Thymus (tissue), 11 donors: ENCODE data around the gene CYS1. TPM values are rescaled to one million over a fixed set of nuclear protein-coding genes. Genes with fewer than 3 reads are reported as not detected.
"Not testable (repeated sequence)": the region's sequence is repeated elsewhere in the genome, so short reads cannot be mapped to it uniquely, and the experiment has no call there.

ENCODE experiments used
- DNase-seq, 9 donors: peaks; one replicate each; pipeline ENCODE4 v3.0.0-alpha.2; 2013; ENCODE audit warnings: low spot score in 9 of 9, low read depth in 6 of 9, missing footprints in 1 of 9
- H3K27ac ChIP-seq, 2 donors: one replicate each; pipeline ENCODE4 v1.5.1; 2013; ENCODE audit warnings: control low read depth in 1 of 2, low read depth in 1 of 2, low read length in 1 of 2, mild to moderate bottlenecking in 1 of 2, moderate library complexity in 1 of 2
- H3K27me3 ChIP-seq, 2 donors: one replicate each; pipeline ENCODE4 v1.5.1; 2013; ENCODE audit warnings: low read length in 1 of 2; ENCODE audit not compliant: control insufficient read depth in 2 of 2, insufficient read depth in 1 of 2
- H3K36me3 ChIP-seq, 2 donors: one replicate each; pipeline ENCODE4 v1.5.1; 2013; ENCODE audit warnings: low read length in 1 of 2, mild to moderate bottlenecking in 1 of 2, moderate library complexity in 1 of 2; ENCODE audit not compliant: control insufficient read depth in 2 of 2, insufficient read depth in 2 of 2
- H3K4me1 ChIP-seq, 2 donors: one replicate each; pipeline ENCODE4 v1.5.1; 2013; ENCODE audit warnings: low read length in 2 of 2; ENCODE audit not compliant: control insufficient read depth in 2 of 2, insufficient read depth in 2 of 2
- H3K4me3 ChIP-seq, 2 donors: one replicate each; pipeline ENCODE4 v1.5.1; 2013; ENCODE audit warnings: low read length in 2 of 2, control low read depth in 1 of 2, mild to moderate bottlenecking in 1 of 2
- H3K9me3 ChIP-seq, 2 donors: one replicate each; pipeline ENCODE4 v1.5.1; 2013; ENCODE audit warnings: low read length in 1 of 2, mild to moderate bottlenecking in 1 of 2; ENCODE audit not compliant: control insufficient read depth in 2 of 2, insufficient read depth in 1 of 2
- WGBS: extraction: QIAGEN DNeasy Blood & Tissue Kit; methylation state at CpG from one replicate; pipeline ENCODE4 v1.1.7; 2013; 5-methylcytosine and 5-hydroxymethylcytosine counted together
- polyA plus RNA-seq: library from polyadenylated mRNA; stranded (reverse); fragments of 200-250 nt; gene quantifications from one replicate; pipeline ENCODE4 v1.2.3, GENCODE V29; 2013
- total RNA-seq: library from RNA; stranded (reverse); fragments of 120-200 nt; gene quantifications from one replicate; pipeline ENCODE4 v1.2.4, GENCODE V29; 2013
- donor health status: healthy.

CYS1 gene
- total and polyA plus RNA-seq, 2 donors = 0.19 to 0.30 TPM

GRCh38 chr2:10017313-10017941, 62.8 kb downstream of the CYS1 start:
- Histone ChIP-seq H3K9me3 (peaks cover 9 to 27% of the 10 kb centered on the region in 2 donors), H3K36me3 (no peaks in the 10 kb centered on the region), H3K4me1 (no peaks in the 10 kb centered on the region), H3K27ac (no peak overlapping the region), H3K27me3 (peaks cover 0 to 4% of the 10 kb centered on the region in 2 donors), H3K4me3 (no peak overlapping the region)
- DNase-seq = no peak
- 95% methylated on average over 5 of the region's 5 CpGs for WGBS

GRCh38 chr2:10016802-10017258, 63.4 kb downstream of the CYS1 start:
- Histone ChIP-seq H3K27me3 (peaks cover 0 to 4% of the 10 kb centered on the region in 2 donors), H3K27ac (no peak overlapping the region), H3K36me3 (no peaks in the 10 kb centered on the region), H3K4me1 (no peaks in the 10 kb centered on the region), H3K9me3 (peaks cover 9 to 33% of the 10 kb centered on the region in 2 donors), H3K4me3 (no peak overlapping the region)
- WGBS = 94% methylated on average over 8 of the region's 8 CpGs
- DNase-seq = no peak

- Histone ChIP-seq H3K27me3 (peaks cover 0 to 4% of the 10 kb centered on the region in 2 donors), H3K4me1 (no peaks in the 10 kb centered on the region), H3K4me3 (no peak overlapping the region), H3K36me3 (no peaks in the 10 kb centered on the region), H3K9me3 (peaks cover 12 to 39% of the 10 kb centered on the region in 2 donors), H3K27ac (no peak overlapping the region)
- WGBS = 97% methylated on average over 35 of the region's 35 CpGs
- DNase-seq = no peak
Observed at GRCh38 chr2:10016001-10016801, 64.0 kb downstream of the CYS1 start.

- not testable (repeated sequence) for H3K4me3 ChIP-seq, DNase-seq, H3K27me3 ChIP-seq, H3K36me3 ChIP-seq, H3K4me1 ChIP-seq, H3K27ac ChIP-seq
- peaks cover 13 to 45% of the 10 kb centered on the region in 2 donors for H3K9me3 ChIP-seq
- 98% methylated on average over 44 of the region's 44 CpGs for WGBS
Observed at GRCh38 chr2:10015376-10015989, 64.7 kb downstream of the CYS1 start.

- Histone ChIP-seq H3K36me3 (no peaks in the 10 kb centered on the region), H3K4me3 (no peak overlapping the region), H3K4me1 (no peaks in the 10 kb centered on the region), H3K27ac (no peak overlapping the region), H3K9me3 (peaks cover 13 to 45% of the 10 kb centered on the region in 2 donors), H3K27me3 (peaks cover 0 to 4% of the 10 kb centered on the region in 2 donors)
- no peak for DNase-seq
- WGBS = 98% methylated on average over 42 of the region's 42 CpGs
Observed at GRCh38 chr2:10014418-10015190, 65.6 kb downstream of the CYS1 start.

GRCh38 chr2:10013651-10014417, 66.4 kb downstream of the CYS1 start:
- not testable (repeated sequence) for DNase-seq

GRCh38 chr2:10012963-10013461, 67.2 kb downstream of the CYS1 start:
- Histone ChIP-seq H3K9me3 (peaks cover 13 to 45% of the 10 kb centered on the region in 2 donors), H3K4me3 (no peak overlapping the region), H3K27ac (no peak overlapping the region), H3K27me3 (peaks cover 0 to 14% of the 10 kb centered on the region in 2 donors), H3K36me3 (no peaks in the 10 kb centered on the region), H3K4me1 (no peaks in the 10 kb centered on the region)
- WGBS = 96% methylated on average over 29 of the region's 29 CpGs
- no peak for DNase-seq

More at GRCh38 chr2:10013651-10014417, 66.4 kb downstream of the CYS1 start:
- H3K36me3 ChIP-seq, H3K27ac ChIP-seq, H3K4me3 ChIP-seq, H3K27me3 ChIP-seq, H3K4me1 ChIP-seq: not testable (repeated sequence)
- 99% methylated on average over 43 of the region's 43 CpGs for WGBS
- peaks cover 13 to 45% of the 10 kb centered on the region in 2 donors for H3K9me3 ChIP-seq

GRCh38 chr2:10012366-10012962, 67.7 kb downstream of the CYS1 start:
- peaks cover 13 to 45% of the 10 kb centered on the region in 2 donors for H3K9me3 ChIP-seq
- H3K27ac ChIP-seq, H3K36me3 ChIP-seq, H3K4me3 ChIP-seq, DNase-seq, H3K4me1 ChIP-seq: not testable (repeated sequence)
- 98% methylated on average over 37 of the region's 37 CpGs for WGBS
- H3K27me3 ChIP-seq = peaks cover under 1 to 19% of the 10 kb centered on the region in 2 donors
